Nucleus accumbens (tissue), 56 donors: Measurements from ENCODE around the gene MTRFR.
A peak's percentile ranks its signal among the peaks of the same experiment; 100 is the strongest.
"Not testable (repeated sequence)": the region's sequence is repeated elsewhere in the genome, so short reads cannot be mapped to it uniquely, and the experiment has no call there.

Experiments used
- DNase-seq, 56 donors: peaks; one replicate each; lab custom pipeline; 2025; lab: John Stamatoyannopoulos, UW

MTRFR gene

GRCh38 chr12:123232807-123233504, at the start of gene MTRFR, which contains the start of gene MPHOSPH9:
TSS of gene MTRFR (plus strand) at chr12:123233436. CDS start at chr12:123253675, 20,239 bp downstream.
TSS of gene MPHOSPH9 (minus strand) at chr12:123233141. CDS start at chr12:123230364, 2,777 bp downstream.
- peak; percentile 90 to 100 (median 98) for DNase-seq

- DNase-seq = no peak
Observed at GRCh38 chr12:123187637-123188036, 45.6 kb upstream of the MTRFR start.

- no peak for DNase-seq
Observed at GRCh38 chr12:123199936-123200335, 33.3 kb upstream of the MTRFR start.

- no peak for DNase-seq
Observed at GRCh38 chr12:123200414-123200813, 32.8 kb upstream of the MTRFR start.

GRCh38 chr12:123206794-123207193, 26.4 kb upstream of the MTRFR start:
- peak in 1 of 56 donors; percentile 3 for DNase-seq

GRCh38 chr12:123207815-123208214, 25.4 kb upstream of the MTRFR start:
- DNase-seq = not testable (repeated sequence)

- peak in 2 of 56 donors; percentile 3 to 7 for DNase-seq
Observed at GRCh38 chr12:123223241-123223668, 10.0 kb upstream of the MTRFR start.

- DNase-seq = no peak
Observed at GRCh38 chr12:123225443-123225842, 7.8 kb upstream of the MTRFR start.

- no peak for DNase-seq
Observed at GRCh38 chr12:123227581-123228258, 5.5 kb upstream of the MTRFR start.

- no peak for DNase-seq
Observed at GRCh38 chr12:123229051-123229450, 4.2 kb upstream of the MTRFR start.

- DNase-seq = no peak
Observed at GRCh38 chr12:123231931-123232330, 1.3 kb upstream of the MTRFR start.

- peak in 1 of 56 donors; percentile 52 for DNase-seq
Observed at GRCh38 chr12:123232472-123232806, 797 bp upstream of the MTRFR start.

GRCh38 chr12:123233505-123234308, 471 bp downstream of the MTRFR start:
- no peak for DNase-seq

GRCh38 chr12:123237646-123238329, 4.6 kb downstream of the MTRFR start:
- DNase-seq = peak in 29 of 56 donors; percentile 4 to 76 (median 30)

- DNase-seq = no peak
Observed at GRCh38 chr12:123238330-123238682, 5.1 kb downstream of the MTRFR start.

GRCh38 chr12:123238961-123239360, 5.7 kb downstream of the MTRFR start:
- DNase-seq = no peak

GRCh38 chr12:123242116-123242904, 9.1 kb downstream of the MTRFR start:
- DNase-seq = no peak

GRCh38 chr12:123243671-123244262, 10.5 kb downstream of the MTRFR start:
- DNase-seq = no peak

- DNase-seq = no peak
Observed at GRCh38 chr12:123245678-123246077, 12.4 kb downstream of the MTRFR start.
